ENCODE measurements around the gene LMOD3.

LMOD3 gene

DNA sequence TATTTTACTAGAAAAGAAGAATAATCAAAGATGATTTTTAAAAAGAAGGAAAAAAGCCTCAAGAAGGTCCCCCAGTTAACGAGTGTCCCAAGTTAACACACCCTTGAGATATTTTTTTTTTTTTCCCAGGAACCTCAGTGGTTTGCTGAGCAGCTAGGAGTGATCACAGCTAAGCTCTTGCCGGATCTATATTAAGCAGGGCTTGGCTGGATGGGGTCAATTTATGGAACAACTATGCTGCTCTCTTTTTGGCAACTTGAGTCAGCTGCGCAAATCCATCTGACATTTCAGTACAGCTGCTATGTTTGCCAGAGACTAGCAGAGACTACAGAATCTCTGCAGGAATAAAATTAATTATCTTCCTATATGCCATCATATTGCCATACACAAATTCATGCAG is at the start of gene LMOD3:
LMOD3 (minus strand) TSS at position 193 of the 400 bp plus-strand sequence. CDS start 209 bp downstream, outside the sequence.
- DNase-seq: no peak

DNA sequence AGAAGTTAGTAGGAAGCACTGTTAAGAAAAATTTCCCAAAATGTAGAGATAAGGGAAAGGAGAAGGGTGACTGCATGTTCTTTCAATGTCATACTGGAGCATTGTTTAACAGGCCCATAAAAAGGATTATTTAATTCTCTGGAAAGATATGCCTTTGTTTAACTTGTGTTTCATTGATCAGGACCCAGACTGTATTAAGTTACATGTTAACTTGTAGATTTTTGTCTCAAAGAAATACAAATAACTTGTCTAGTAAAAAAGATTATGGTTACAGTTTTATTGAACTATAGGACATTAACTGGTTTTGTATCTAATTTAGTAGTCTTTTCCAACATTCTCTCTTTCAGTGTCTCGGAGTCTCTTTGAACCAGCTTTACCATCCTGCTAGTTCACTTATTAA is 49.7 kb upstream of the LMOD3 start:
- no peak for DNase-seq

DNA sequence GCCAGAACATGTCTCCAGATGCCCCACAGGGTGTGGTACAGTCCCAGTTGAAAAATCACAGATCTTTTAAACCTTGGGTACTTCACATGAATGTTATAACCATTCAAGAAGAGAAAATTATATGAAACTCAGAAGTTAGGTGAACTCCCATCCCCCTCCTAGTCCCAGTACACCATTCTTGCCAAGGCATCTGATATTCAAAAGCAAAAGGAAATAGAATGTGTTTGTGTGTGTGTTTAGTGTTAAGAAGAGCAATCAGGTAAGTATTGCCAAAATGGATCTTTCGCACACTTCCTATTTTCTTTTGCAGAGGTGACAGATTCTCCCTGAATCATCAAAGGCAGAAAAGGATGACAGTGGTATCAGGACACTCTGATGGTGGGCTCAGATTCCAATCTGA is 44.1 kb upstream of the LMOD3 start:
- DNase-seq: no peak

DNA sequence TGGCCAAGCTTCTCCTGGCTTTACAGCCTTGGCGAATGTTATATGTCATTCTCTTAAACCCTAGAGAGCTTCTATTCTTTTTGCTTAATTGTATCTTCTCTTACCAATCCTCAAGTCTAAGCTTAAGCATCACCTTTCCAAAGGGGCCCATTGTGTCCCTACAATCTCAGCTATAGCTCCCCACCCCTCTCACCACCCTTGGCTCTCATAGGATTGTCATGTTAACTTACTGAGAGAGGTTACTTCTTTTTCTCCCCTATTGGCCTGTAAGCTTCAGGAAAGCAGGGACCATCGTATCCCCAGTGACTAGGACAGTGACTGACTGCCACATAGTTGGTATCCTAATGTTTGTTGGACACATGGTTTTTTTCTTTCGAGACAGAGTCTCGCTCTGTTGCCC is 43.3 kb upstream of the LMOD3 start:
- DNase-seq: no peak

DNA sequence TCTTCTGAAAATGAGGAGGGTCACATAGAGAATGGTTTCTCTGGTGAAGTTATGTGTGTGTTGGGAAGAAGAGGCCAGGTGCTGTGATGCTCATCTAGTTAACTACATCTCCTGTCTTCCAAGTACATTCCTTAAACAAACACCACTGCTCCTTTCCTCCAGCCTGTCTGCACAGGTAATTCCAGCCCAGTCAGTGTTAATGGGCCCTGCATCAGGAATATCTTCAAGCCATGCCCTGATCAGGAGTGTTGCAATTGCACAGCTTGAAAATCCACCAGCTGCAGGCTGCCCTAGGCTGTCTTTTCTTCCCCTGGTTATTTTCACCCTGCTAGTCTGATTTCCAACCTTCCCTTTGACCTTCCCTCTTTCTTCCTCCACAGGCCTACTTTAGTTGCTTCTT is 41.9 kb upstream of the LMOD3 start:
- DNase-seq: no peak

DNA sequence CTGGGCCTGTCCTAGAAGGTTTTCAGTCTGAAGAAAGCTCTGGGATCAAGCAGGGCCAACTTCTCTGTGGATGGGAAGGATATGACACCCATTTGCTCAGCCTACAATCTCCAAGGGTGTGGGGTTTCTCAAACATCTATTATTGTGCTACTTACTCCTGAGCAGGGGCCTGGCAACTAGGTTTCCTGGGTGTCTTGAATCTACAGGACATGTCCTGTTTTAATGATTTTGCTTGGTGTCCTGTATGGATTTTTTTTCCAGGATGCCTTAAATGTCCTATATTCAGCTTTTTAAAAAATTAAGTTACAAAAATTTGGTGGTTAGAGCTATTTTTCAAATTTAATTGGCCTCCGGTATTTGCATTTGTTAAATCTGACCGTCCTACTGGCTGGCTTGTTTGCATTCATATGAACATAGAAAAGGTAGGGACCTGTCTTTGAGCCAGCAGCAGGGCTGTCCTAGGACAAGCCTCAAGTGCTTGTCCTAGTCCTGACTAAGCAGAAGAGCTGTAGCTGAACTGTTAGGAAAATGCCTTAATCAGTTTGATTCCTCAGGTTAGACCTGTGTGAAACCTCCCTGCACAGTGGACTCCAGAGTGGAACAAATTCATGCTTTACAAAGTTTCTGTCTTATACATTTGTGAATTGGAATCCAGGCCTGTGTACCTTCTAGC is 40.0 kb upstream of the LMOD3 start:
- no peak for DNase-seq

DNA sequence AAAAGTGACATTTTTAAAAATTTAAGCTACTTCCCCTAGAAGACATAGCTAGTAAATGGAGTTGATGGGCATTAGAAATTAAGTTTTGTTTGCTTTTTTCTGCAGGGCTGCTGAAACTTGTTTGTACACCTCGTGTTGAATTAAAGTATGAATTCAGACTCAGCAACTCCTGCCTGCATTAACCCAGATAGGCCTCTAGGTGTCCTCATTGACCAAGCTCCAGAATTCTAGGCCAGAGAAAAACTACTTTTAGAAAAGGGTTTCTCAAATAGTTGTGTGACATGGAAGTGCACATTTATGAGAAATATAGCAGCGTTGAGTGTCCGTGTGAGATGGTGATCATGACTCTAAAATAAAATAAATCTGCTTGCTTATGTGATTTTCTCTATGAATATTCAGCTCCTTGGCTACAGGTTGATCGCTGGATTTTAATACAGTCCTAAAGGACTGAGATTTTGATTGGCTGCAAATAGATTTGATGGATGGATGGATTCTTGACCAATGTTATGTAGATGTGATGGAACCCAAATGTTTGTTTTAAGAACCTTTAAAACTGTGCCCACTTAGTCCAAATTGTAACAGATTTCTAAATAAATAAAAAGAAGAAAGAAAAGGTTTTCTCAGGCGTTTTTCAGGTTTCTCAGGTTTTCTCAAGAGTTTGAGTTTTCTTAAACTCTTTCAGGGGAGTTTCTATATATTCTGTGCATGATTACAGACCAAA is 39.4 kb upstream of the LMOD3 start:
- DNase-seq: peak; percentile 32

DNA sequence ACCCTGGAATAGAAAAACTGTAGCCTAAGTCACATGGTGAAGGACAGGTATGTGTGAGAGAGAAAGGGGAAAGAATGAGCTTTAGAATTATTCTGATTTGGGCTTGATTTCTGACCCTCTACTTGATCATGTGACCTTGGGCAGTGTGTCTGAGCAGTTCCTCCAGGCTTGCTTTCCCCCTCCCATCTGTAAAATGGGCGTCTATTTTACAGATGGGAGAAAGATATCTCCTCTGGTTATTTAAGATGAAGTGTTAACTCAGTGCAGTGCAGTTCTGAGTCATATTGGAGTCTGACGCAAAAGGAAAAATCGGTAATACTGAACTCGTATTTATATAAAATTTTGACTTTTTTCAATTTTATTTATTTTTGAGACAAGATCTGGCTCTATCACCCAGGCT is 38.1 kb upstream of the LMOD3 start:
- no peak for DNase-seq

DNA sequence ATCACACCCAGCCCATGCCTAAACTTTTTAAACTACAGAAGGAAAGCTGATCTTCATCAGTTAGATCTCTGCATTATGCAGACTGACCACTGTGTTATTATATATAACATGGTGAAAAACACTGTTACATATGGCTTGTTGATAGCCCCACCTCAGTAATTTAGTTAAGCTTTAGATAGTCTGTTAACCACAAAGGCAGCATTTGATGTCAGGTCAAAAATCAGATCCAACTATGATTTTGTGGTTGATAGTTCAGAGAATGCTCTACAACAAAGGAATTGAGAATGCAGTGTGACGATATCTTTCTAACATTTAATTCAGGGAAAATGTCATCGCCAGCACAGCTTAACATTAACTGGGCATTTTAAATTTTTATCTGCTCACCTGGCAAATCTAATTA is 37.7 kb upstream of the LMOD3 start:
- no peak for DNase-seq

DNA sequence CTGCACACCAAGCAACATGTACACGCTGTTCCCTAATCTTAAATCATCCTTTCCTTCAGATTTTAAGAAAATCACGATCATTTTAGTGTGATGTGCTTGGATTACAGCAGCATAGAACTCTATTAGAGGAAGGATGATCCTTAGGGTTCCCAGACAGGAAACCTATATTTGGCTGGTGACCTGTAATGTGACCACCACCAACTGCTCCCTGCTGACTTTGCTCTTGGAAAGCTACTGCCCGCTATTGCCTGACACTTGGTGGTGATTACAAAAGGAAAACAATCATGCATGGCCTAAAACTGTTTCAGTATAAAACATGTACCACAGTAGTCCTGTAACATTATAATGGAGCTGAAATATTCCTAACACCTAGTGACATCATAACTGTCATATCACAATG is 27.2 kb upstream of the LMOD3 start:
- no peak for DNase-seq

DNA sequence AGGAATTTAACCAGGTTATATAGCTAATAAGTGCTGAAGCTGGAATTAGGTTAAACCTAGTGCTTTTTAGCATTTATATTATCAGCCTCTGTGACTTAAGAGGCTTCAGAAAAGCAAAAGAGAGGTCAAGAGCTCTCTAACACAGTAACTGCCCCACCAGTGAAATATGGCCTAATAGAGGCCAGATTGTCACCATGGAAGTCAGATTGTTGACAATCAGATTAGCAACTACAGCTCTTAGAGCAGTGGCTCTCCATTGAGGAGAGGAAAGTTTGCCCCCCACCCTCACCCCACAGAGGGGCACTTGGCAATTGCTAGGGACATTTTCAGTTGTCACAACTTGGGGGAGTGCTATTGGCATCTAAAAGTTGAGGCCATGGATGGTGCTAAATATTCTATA is 23.3 kb upstream of the LMOD3 start:
- no peak for DNase-seq

DNA sequence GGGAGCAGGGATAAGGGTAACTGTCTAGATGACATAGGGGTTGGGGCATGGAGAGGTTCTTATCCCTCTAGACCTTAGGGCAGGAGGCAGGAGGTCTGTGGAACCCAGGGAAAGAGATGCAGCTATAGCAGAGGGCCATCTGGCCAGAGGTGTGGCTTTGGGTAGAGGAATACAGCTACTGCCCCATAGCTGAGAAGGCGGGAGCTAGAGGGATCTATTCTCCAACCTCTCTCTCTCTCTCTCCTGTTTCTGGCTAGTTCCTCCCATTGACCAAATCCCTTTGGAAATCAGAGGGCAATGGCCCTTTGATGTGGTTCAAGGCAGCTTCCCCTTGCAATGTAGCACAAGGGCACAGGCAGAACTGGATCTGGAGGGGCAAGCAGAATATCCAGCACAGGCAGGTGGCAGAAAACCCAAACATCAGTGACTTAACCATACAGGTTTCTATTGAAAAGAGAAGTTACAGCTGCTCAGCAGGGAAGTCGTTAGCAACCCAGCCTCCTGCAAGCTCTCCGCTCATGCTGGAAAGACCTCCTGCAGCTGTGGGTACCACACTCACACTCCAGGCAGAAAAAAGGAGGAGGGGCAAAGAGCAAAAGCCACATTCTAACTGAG is 22.3 kb upstream of the LMOD3 start:
- DNase-seq: no peak

DNA sequence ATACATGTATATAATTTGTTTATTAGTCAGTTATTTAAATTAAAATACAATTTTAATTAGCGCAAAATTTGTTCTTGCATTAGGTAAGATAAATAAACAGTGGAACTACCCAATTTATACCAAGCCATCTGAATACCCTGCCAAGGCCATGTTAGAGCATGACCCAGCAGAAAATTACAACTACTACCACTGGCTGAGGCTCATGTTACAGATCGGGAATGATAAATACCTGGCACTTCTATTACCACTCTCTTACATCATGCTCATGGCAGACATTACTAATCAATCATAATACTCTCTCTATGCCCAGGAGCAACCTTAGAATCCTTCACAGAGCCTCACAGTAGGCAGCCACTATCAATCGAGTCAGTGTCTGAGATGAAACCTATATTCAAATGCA is 21.2 kb upstream of the LMOD3 start:
- DNase-seq: no peak

DNA sequence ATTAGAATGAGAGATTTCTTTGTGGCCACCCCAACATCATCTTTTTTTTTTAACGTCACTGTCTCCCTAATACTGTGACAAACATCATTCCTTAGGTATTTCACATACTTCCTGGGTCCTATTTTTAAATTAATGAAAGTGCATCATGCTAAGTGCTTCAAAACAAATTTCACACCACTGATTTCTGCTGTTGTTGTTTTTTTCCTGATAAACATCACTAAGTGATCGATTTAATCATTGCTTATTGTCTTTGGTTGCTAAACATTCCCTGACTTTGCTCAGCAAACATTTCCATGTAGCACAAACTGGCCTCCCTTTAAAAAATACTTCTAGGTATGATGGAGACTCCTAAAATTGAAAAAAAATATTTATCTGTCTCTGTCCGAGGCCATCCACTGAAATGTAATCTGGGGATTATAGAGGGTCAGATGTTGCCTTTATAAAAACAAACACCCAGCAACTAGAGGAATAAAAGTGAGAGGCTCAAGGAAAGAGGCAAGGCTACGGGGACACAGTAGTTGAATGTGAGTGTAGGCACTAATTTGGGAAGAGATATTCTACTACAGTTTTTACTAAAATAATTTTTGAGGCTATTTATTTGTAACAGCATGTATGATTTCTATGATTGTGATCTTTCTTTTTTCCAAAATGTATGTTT is 20.5 kb upstream of the LMOD3 start:
- no peak for DNase-seq

DNA sequence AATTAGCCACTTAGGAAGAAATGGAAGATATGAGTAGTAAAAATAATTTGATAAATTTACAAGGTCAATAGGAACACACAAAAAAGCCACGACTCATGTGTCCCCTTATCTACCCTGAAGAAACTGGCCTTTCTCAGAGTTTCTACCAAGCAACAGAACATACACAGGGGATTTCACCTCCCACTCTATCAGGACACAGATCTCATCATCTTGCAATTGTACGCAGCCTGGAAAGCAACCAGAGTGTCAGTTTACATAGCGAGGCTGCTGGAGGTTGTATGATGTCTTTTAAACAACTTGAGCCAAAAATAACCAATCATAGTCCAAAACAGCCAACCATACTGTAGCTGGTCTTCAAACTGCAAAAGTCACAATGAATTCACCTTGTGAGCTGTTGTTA is 19.7 kb upstream of the LMOD3 start:
- DNase-seq: no peak

DNA sequence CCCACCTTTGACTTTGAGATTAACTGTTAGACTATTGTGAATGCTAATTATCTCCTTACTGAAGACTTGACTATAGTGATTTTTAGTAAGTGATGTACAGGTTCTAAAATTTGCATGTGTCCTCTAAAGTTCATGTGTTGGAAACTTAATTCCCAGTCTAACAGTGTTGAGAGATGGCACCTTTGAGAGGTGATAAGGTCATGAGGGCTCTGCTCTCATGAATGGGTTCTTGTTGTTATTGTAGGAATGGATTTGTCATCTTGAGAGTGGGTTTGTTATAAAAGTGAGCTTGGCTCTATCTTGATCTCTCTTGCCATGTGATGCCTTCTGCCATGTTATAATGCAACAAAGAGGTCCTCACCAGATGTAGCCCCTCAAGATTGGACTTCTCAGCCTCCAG is 18.9 kb upstream of the LMOD3 start:
- DNase-seq: no peak

DNA sequence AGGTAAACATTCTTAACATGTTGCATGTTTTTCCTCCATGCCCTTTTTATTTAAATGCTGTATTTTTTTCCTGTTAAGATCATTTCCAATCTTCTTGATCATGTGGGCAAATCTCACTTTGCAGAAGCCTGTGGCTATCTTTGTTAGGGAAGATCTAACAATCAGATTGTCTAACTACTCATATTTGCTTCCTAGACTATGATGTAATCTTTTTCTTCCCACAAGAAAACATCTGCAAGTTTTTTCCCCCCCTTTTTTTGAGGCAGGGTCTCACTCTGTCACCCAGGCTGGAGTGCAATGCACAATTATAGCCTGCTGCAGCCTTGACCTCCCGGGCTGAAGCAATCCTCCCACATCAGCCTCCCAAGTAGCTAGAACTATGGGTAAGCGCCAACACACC is 15.0 kb upstream of the LMOD3 start:
- DNase-seq: no peak

DNA sequence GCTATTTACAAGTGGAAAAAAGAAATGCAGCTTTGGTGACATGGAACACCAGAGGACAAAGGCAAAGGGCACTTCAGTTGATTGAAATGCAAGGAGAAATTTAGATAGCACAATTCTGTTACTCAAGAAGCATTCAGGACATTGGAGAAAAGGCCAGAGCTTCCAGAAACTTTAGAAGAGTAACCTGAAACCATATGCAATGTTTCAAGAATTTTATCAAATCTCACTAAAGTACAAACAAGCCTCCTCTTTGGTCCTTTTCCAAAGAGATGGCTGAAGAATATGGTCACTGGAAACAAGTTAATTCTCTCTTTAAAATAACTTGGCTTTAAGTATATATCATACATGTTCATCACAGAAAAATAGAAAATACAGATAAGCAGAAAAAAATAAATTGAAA is 14.6 kb upstream of the LMOD3 start:
- DNase-seq: no peak

DNA sequence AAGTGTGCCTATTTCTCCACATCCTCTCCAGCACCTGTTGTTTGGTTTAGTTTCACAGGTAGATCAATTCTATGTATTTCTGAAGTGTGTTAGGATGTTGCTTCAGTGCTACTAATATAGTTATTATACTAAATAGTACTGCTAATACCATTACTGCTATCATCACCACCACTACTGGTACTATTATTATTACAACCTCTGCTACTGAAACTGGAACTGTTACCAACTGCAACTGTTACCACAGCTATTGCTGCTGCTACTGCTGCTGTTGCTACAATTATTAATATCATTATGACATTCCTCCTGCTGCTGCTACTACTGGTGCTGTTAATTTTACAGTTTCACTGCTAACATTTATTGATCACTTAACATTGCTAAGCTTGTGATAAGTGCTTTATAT is 8.3 kb upstream of the LMOD3 start:
- DNase-seq: no peak

DNA sequence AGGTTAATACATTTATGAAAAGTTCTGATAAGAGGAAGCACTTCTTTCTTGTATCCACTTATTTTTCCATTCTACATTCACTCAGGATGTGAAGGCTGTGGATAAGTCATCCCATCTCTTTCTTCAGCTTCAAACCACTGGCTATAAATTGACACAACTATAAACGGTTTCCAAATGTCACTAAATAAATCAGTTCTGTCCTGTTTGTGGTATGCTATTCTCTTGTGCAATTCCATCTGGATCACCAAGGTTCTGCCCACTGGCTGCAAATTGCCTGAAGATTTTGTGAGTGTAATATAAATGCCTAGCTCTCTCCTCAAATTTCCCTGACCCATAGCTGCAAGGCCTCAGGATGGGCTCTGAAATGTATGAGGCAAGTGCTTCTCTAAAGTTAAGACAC is 7.1 kb upstream of the LMOD3 start:
- DNase-seq: no peak

DNA sequence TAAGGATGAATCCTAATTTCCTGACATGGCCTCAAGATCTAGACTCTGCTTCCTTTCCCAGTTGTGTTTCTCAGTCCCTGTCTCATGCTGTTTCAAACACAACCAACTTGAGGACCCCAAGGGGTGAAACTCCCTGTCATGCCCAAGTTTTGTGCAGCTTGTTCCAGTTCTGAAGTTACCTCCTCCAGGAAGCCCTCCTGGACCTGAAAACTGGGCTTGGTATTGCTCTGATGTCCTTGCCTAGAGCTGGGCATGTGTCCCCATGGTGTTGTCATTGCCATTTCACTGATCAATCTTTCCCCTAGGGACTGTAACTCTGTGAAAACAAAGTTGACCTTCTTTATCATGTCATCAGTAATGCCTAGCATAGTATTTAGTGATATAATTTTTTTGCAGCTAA is 6.1 kb upstream of the LMOD3 start:
- DNase-seq: no peak

DNA sequence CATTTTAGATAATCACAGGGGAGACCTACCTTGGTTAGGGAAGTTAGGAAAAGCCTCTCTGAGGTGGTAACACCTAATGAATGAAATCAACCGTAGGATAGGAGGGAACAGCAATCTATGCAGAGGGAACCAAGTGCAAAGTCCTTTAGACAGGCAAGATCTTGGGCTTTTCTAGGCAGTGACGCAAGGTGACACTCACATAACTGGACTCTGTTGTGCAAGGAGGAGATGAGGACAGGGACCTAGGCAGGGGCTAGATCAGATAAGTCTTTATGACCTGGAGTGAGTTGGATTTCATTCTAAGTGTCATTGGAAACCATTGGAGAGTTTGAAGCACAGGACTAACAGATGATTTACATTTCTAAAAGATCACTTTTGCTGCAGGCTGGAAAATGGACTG is 4.6 kb upstream of the LMOD3 start:
- no peak for DNase-seq

DNA sequence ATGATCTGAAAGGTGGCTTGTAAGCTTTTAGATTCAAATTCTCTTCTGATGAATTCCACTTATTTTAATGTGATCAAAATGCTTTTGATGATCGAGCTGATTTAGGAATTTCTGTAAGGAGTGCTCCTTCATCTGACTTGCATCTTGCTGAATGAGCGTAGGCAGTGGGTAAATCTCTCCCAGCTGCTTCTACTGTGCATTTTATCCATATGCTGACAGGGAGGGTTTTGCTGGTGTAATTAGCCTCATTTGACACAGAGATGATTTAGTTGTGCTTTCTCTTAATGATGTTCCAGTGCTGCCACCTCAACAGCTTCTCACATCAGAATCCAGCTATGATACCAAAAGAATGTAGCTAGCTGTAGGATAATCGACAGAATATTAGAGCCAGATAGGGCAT is 3.8 kb upstream of the LMOD3 start:
- DNase-seq: no peak

DNA sequence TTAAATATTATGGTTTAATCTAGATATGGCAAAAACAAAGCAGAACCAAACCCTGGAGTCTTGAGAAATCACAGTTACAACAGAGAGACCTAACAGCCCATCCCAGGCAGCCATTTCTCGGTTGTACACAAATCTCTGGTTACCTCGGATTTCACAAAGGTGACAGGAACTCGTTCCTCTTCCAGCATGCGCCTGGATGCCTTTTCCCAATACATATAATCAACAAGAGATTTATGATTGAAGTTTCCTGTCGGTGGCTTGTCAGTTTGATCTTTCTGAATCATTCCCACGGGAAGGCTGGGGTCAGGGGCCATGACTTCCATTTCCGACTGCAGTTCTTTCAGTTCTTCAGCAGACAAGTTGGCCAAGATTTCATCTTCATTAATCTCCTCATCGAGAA is 445 bp downstream of the LMOD3 start:
- no peak for DNase-seq

All from NCI-H1436 (cell line).